ENCODE results near the gene NPY. TPM values are rescaled to one million over a fixed set of nuclear protein-coding genes. Genes with fewer than 3 reads are reported as not detected.

Gene NPY
- total and polyA plus RNA-seq, 2 of the 8 experiments (the other 6 are each of a cell fraction or from before 2014, with no cell fraction given), result 1.2 to 1.7 TPM

- TF ChIP-seq FOSL1 (IDR thresholded peaks at IDR 0.05; ENCODE audit: insufficient read depth, low read depth, low read length) (no peak), BACH1 (IDR thresholded peaks at IDR 0.05; ENCODE audit: low read length) (no peak), BRCA1 (IDR thresholded peaks at IDR 0.05; ENCODE audit: low read depth, low read length) (no peak), CREB1 (IDR thresholded peaks at IDR 0.05) (no peak), SP1 (IDR thresholded peaks at IDR 0.05; ENCODE audit: low read depth, low read length) (no peak), KDM1A (IDR thresholded peaks at IDR 0.05; ENCODE audit: borderline replicate concordance, low read length) (no peak), NANOG (IDR thresholded peaks at IDR 0.05; ENCODE audit: insufficient read depth, low read depth, low read length, poor library complexity, severe bottlenecking) (no peak), RFX5 (IDR thresholded peaks at IDR 0.05; ENCODE audit: borderline replicate concordance, low read depth, low read length) (no peak)
These were observed 52.5 kb downstream of the NPY start (continued) for GRCh38 chr7:24336461-24336860.

All from H1 (cell line).